HG03460 (cell line): ENCODE data around the gene RIPOR1.
A peak's percentile ranks its signal among the peaks of the same experiment; 100 is the strongest.
"Not testable (repeated sequence)": the region's sequence is repeated elsewhere in the genome, so short reads cannot be mapped to it uniquely, and the experiment has no call there.

Experiments
- ATAC-seq: cut with Tn5 transposase; IDR thresholded peaks from one replicate; pipeline ENCODE4 v1.9.1; 2021; ENCODE audit not compliant: unreplicated experiment

Gene RIPOR1

DNA sequence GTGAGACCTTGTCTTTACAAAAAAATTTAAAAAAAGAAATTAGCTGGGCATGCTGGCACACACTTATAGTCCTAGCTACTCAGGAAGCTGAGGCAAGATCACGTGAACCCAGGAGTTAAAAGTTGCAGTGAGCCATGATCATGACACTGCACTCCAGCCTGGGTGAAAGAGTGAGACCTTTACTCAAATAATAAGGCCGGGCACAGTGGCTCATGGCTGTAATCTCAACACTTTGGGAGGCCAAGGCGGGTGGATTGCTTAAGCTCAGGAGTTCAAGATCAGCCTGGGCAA, 11.5 kb upstream of the RIPOR1 start:
- ATAC-seq = no peak

DNA sequence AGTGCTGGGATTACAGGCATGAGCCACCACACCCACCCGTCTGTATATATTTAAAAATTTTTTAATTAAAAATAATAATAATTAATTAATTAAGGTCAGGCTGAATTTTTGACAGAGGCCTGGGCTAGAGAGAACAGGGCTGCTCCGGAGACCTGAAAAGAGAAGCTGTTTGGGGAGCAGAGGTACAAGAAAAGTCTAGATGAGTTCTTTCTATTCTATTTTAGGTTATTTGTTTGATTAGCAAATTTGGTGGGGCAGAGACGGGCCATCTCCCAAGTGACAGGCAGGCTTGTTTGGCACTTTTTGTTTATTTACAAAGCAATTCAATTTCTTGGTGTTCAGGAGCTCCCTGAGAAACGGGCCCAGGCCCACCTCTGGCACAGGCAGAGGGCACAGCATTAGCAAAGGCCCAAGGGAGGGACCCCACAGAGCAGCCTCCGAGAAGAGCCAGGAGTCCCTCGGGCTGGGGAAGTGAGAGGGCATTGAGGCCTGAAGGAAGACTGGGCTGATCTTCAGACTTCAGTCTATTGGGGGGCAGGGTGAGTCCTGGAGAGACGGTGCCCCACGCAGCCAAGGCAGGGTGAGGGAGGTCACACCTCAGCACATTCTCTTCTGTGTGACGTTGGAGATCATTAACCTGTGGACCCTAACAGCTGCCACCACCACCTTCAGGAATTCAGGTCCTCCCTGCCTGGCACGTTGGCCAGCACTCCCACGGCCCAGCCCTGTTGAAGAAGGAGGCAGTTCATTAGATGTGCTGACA, 10.8 kb upstream of the RIPOR1 start:
- ATAC-seq = peak; percentile 44

DNA sequence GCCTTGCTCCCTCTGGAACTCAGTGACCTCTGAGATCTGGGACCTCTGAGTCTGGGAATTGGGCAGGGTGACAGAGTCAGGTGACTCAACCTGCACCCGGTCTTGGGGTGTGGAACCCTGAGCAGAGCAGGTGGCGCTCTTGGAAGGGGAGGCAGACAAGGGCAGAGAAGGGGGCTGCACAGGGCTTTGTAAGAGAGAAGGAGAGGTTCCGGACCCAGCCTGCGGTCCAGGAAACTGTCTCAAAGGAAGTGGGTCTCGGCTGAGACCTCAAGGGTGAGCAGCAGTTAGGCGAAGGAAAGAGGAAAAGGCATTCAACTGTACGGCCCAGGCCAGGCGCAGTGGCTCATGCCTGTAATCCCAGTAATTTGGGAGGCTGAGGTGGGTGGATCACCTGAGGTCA, 10.0 kb upstream of the RIPOR1 start:
- no peak for ATAC-seq

DNA sequence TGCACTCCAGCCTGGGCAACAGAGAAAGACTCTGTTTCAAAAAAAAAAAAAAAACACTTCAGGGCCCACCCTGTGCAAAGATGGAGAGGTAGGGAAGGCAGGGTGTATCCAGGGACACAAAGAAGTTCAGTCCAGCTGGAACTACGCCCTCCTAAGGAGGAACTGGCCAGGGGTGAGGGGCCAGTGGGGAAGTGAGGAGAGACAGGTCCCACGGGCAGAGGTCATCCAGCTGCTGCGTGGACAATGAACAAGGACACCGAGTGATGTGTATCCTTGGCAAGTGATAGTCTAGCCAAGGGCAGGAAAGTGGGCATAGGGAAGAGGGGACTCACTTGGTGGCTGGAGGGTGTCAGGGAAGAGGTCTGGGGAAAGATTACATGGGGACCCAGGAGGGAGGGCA, 9.4 kb upstream of the RIPOR1 start:
- no peak for ATAC-seq

DNA sequence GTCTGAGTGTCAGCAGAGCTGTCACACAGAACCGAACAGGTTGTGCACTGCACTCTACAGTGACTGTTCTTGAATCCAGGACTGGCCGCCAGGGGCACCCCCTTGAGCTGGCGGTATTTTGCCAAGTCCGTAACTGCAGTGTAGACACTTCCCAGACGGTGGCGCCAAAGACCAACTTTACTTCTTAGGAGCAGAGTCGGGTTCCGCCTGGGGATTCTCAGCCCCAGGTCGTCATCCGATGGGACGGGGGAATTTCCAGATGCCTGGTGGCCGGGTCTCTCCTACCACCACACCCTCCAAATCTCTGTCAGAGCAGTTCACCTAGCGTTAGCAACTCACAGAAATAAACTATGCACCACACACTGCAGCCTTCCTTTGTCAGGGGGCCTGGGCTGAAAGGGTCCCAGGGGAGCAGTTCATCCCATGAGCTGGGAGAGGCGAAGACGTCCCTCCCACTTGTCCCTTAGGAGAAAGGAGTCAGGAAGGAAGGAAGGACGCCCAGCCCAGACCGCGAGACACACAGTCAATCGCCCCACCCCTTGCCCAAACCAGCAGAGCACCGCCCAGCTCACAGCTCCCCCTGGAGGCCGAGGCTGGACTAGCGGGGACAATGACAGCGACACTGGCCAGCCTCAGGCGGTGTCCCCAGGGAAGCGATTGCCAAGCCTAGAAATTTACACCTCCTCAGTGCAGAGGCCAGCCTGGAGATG, 7.4 kb upstream of the RIPOR1 start:
- ATAC-seq = peak; percentile 61

DNA sequence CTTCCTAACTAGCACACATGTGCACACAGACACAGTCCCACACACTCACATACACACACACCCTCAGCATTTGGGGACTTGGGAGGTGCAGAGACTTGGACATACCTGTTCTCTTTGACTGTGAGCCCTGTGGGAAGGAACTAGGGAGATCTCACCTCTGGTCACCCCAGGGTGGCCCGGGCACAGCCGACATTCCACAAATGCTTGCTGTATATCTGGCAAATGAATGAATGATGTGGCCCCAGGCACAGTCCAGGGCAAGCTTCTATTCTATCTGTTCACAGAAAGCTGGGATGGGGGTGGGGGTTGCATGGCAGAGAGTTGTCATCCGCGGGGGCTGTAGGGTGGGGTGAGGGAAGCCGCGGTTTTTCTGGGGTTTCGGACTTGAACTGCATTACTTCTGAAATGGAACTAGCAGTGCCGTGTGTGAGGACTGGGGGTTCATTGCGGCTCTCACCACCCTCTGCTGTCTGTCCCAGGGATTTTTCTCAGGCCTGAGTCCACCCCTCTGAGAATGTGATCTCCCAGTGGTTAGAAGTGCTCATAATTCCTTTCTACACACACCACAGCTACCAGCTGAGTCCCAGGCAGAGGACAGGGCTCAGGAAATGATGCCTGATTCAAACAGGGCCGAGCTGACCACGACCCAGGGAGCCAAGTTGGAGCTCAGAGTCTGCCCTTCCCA, 3.3 kb upstream of the RIPOR1 start:
- ATAC-seq = no peak

DNA sequence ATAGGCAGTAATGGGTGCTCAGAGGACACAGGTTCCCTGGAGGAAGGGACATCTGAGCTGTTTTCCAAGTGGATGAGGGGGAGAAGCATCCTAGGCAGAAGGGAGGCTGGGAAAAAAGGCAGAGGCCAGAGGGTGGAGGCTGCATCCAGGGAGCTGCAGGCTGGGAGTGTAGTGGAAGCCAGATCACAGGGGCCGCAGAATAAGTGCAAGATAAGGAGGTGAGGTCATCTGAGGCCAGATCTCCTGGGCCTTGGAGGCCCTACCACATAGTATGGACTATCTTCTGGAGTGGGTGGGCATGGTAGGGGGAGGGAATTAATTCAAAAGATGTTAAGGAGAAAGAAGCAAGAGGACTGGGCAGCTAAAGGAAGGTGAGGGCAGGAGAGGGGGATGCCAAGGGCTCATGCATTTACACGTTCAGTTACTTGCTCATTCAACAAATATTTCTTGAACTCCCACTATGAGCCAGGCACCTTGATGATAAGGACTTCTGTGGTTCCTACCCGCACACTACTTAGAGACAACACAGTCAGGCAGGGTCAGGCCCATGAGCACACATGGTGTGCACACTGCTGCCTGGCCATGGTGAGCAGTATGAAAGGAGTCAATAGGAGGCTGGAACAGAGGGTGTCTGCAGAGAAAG, 2.4 kb upstream of the RIPOR1 start:
- no peak for ATAC-seq

DNA sequence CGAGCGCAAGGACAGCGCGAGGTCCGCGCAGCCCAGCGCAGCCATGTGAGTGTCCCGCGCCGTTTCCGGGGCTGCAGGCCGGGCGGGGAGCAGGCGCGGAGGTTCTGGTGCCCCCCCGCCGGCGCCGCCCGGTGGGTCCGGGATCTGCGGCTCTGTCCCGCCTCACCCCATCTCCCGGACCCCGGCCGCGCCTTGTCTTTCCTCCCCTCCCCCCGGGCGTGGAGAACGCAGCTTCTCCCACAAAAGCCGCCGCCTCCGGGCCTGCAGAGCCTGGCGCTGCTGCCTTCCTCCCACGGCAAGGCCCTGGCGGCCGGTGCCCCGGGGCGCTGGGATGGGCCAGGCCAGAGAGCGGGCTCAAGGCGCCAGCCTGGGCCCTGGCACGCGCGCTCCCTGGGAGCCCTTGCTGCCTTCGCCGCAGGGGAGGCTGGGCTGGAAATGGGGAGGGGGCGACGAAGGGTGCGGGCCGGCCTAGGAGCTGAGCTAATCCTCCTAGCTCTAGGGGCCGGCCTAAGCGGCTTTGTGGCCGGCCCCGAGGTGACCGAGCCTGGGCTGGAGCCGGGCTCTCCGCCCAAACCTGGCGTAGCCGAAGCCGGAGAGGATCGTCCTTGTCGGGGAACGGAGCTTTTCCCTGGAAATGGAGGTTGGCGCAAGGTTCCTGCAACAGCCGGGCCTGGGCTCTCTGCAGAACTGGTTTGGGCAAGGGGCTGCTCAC, 397 bp downstream of the RIPOR1 start:
- no peak for ATAC-seq

DNA sequence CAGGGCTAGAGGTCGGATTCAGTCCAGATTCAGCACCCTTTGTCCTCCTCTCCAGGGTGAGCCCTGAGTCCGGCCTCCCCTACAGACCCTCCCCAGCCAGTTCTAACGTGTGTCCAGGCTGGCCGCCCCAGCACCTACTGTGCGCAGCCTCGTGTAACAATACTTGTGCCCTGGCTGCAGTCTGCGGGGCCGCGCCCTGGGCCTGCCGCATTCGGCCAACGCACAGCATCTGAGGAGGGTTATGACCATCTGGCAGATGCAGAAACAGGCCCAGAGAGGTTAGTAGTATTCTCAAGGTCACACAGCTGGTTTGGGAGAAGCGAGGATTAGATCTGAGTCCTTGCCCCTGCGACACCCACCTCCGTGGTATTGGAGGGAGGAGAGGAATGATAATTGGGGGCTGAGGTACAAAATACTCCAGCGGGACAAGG, 968 bp downstream of the RIPOR1 start:
- no peak for ATAC-seq

DNA sequence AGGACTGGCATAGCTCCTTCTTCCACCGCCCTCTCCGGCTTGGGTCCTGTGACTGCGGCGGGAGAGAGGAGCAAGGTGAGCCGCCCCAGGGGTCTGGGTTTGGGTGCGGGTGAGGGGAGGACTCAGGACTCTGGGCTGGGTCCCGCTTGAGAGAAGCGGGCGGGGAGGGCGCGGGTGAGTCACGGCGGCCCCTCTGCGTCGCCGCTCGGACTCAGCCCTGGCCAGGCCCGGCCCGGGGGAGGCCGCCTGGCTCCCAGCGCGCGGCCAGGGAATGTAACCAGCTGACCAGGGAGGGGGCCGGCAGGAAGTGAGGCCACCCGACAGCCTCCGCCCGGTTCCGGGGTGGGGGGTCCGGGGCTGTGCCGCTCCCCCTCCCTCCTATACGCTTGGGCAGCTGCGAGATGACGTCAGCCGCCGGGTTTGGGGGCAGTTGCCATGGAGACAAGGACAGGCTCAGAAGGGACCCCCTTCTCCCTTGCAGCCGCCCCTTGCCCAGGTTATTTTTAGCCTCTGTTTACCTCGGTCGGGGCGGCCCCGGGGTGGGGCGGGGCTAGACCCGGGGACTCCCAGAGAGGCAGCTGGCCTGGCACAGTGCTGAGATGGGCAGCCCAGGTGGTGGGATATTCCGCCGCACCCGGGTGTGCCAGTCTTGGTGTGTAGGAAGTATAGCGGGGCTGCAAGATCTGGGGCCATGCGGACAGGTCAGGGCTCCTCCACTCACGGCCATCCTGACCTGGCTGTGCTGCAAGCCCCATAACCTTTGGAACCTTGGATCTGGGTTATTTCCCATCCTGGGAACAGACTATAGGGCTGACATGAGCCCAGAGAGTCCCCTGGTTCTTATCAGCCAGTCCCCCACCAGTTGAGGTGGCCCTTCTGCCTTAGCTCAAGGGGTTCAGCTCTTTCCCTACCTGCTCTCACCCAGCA, 1.6 kb downstream of the RIPOR1 start:
- peak; percentile 41 for ATAC-seq

DNA sequence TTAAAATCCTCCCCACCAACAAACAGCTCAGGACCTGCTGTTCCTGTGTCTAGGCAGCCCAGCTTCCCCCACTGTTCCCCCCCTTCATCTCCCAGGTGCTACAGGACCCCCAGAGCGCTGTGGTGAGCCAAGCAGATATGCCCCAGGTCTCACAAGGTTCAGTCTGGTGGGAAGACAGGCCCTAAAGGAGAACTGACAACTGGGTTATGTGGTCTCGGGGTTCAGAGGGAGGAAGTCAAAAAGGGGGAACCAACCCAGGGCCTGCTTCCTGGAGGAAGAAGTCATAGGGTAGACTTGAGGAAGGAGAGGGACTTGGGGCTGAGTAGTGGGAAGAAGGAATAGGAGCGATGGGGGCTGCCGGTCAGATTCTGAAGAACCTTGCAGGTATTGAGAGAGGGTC, 2.6 kb downstream of the RIPOR1 start:
- ATAC-seq = no peak

DNA sequence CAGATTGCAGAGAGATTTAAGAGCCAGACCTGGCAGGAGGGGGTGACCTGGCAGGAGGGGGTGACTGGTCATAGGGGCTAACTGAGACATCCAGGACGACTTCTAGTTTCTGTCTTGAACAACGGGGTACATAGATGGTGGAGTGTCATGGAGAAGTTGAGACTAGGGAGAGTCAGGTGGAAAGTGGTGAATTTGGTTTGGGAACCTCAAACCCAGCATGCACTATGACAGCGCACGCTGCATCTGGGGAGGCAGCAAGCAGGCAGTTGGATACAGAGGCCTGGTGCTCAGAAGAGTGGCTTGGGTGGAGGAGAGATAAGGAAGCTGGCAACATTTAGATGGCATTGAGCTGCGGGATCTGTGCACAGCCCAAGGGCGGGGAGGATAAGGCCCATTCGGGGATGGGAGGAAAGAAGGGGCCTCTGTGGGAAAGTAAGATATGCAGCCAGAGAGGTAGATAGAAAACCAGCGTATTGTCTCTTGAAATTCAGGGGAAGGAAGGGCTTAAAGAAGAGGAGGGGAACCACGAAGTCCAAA, 4.5 kb downstream of the RIPOR1 start:
- ATAC-seq = no peak

DNA sequence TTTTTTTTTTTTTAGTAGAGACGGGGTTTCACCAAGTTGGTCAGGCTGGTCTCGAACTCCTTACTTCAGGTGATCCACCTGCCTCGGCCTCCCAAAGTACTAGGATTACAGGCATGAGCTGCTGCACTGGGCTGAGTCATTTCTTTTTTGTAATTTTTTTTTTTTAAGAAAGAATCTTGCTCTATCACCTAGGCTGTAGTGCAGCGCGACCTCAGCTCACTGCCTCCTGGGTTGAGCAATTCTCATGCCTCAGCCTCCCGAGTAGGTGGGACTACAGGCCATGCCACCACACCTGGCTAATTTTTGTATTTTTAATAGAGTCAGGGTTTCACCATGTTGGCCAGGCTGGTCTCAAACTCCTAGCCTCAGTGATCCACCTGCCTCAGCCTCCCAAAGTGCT, 5.4 kb downstream of the RIPOR1 start:
- ATAC-seq = not testable (repeated sequence)

DNA sequence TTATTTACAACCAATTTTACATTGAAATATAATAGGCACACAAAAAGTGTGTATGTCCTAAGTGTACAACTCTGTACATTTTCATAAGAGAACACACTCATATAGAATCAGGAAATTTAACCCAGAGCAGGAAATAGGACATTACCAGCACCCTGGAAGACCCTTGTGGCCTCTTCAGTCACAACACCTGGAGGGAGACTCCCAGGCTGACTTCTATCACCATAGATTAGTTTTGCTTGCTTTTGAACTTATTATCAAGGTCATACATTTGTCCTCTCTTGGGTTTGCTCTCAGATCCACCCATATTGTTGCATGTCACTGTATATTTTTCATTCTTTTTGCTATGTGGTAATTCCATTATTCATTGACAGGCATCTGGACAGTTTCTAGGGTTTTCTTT, 5.8 kb downstream of the RIPOR1 start:
- no peak for ATAC-seq

DNA sequence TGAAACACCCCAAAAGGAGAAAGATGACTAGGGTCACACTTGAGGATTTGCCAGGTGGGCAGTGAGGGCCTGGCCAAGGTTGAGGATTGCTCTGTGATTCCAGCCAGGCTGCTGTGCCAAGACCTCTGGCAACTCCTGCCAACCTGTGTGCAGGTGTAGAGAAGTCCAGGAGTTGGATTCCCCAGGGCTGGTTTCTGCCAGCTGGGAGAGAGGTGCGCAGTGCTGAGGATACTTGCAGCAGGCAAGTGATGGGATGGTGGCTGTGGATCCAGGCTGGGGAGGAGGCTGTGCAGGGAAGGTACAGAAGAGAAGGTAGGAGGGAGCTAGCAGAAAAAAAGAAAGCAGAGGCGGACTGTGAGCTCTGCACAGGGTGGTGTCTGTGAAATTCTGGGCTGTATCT, 6.6 kb downstream of the RIPOR1 start:
- no peak for ATAC-seq

DNA sequence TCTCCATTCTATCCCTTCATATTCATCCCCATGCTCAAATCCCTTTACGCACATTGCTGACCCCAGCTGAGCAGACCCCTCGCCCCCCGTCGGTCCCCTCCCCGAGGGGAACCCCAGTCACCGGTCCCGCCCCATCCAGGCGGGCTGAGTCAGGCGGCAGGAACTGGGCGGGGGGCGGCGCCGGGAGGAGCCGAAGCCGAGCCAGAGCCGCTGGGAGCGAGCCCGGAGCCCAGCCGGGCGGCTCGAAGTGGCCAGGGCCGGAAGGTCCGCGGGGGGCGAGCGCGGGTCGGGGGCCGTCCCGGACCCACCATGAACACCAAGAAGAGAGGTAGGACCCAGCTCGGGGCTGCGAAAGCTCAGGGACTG, 8.6 kb downstream of the RIPOR1 start:
- ATAC-seq = peak; percentile 40

DNA sequence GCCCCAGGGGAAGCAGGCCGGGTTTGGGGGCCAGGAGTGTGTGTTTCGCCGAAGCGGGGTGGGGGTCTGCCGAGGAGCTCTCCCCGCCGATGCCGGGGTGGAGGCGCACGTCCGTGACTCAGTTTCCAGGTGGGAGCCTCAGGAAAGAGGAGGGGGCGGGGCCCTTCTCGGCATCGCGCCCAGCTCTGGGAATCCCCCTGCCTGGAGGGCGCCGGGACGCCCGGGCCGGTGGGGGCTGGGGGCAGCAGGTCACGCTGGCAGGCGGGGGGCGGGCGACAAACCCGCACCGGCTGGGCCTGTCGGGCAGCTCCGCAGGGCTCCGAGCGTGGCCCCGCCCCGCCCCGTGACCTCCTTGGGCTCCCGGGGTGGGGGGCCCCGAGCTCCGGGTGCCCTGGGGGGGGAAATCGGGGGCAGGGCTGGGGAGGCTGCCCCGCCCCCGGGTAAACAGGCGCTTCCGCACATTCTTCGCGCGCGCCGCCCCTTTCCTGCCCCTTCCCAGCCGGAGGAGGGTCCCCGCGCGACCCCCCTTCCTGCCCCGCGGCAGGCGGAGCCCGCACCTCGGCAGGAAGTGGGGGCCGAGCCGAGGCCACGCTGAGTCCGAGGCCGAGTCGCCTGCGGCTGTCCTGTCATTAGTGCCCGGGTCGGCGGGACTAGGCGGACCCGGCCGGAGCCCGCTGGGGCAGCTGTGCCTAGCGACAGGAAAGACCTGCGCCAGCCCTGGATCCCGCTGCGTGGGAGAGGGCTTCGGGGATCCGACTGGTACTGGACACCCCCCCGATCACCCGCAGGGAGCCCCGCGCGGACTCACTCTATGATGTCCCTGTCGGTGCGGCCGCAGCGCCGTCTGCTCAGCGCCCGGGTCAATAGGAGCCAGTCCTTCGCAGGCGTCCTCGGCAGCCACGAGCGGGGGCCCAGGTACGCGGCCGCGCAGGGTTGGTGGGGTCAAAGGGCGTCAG, 9.3 kb downstream of the RIPOR1 start:
- ATAC-seq = peak; percentile 41

DNA sequence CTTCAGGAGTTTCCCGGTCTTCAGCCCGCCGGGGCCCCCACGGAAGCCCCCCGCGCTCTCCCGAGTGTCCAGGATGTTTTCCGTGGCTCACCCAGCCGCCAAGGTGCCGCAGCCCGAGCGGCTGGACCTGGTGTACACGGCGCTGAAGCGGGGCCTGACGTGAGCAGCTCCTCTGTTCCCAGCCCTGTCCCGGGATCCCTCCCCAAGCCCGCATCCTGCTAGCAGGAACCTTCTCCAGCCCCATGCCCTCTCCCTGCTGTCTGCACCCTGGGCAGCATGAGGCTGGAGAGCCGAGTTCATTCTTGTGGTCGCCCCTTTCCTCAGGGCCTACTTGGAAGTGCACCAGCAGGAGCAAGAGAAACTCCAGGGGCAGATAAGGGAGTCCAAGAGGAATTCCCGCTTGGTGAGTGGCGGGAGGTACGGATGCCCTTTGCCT, 10.1 kb downstream of the RIPOR1 start:
- no peak for ATAC-seq

DNA sequence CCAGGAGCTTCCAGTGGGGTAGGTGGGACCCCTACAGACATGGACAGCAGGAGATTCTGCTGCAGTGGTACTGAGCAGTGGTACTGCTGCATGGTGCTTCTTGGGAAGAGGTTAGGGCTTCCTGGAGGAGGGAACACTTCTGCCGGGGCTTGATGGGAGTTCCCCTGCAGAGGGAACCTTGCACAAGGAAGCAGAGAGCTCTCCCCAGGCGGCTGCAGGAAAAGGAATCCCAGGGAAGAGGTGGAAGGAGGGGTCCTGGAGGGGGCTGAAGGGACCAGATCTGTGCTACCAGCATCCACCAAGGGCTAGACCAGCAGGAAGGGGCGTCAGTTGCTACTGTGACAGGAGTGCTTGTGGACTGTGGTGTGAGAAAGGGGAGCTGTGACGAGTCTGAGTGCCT, 10.6 kb downstream of the RIPOR1 start:
- no peak for ATAC-seq
